Measurements from ENCODE around the gene INAFM2. TPM values are rescaled to one million over a fixed set of nuclear protein-coding genes. Genes with fewer than 3 reads are reported as not detected.

Gene INAFM2
- total RNA-seq (2014; rRNA removed; shearing (Covaris generic)) (32.7 and 33.0 TPM in 2 replicates), polyA plus RNA-seq (2016; fragmentation: Nextera tagmentation; extraction: Ambion mirVana) (18.1 and 20.0 TPM in 2 replicates)
- long read RNA-seq, result 0 reads

DNA sequence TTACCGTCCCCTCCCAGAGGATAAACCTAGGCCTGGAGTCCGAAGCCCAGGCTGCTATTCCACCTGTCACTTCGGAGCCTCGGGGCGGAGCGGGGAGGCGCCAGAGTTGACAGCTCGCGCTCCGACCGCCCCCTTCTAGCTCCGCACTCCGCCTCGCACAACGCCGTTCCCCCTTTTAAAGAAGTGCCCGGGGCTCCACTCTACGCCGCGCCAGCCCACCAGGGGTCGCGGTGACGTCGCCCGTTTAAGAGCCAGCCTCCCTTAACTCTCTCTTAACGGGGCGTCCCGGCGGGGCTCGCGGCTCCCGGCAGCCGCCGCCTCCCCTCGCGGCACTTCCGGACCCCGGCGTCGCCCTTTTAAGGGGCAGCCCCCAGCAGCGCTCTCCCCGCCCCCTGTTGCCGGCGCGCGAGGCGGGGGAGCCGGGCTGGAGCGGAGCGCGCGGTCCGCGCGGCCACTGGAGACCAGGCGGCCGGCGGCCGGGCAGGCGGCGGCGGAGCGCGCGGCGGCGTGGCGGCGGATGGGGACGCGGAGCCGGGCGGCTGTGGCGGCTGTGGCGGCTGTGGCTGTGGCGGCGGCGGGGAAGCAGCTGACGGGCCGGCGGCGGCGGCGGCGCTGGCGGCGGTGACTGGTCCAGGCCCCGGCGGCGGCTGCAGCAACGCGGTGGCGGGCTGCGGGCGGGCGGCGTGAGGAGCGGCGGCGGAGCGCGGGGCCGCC lies at the start of gene INAFM2:
INAFM2 (plus strand) TSS at position 454 of the 714 bp plus-strand sequence. CDS start 364 bp downstream, outside the sequence.
- H3F3A ChIP-seq (replicated peaks; ENCODE audit: low read depth), result peaks cover 16% of the 10 kb centered on the region; the same call in 1 of the 2 replicates
- peaks cover 21% of the 10 kb centered on the region for H3K79me2 ChIP-seq (replicated peaks; ENCODE audit: insufficient read depth)
- TF ChIP-seq CREB1 (CRISPR knock-in tag; IDR thresholded peaks at IDR 0.05; ENCODE audit: low read depth), result peak; percentile 52; the same call in 1 of the 2 replicates
- TF ChIP-seq, protein P1, sequence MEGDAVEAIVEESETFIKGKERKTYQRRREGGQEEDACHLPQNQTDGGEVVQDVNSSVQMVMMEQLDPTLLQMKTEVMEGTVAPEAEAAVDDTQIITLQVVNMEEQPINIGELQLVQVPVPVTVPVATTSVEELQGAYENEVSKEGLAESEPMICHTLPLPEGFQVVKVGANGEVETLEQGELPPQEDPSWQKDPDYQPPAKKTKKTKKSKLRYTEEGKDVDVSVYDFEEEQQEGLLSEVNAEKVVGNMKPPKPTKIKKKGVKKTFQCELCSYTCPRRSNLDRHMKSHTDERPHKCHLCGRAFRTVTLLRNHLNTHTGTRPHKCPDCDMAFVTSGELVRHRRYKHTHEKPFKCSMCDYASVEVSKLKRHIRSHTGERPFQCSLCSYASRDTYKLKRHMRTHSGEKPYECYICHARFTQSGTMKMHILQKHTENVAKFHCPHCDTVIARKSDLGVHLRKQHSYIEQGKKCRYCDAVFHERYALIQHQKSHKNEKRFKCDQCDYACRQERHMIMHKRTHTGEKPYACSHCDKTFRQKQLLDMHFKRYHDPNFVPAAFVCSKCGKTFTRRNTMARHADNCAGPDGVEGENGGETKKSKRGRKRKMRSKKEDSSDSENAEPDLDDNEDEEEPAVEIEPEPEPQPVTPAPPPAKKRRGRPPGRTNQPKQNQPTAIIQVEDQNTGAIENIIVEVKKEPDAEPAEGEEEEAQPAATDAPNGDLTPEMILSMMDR (conservative IDR thresholded peaks at IDR 0.05; ENCODE audit: low read depth in 2 of 2), result peak in 1 of 2 experiments; percentile 24; a peak in 3 of 4 replicates
- TF ChIP-seq EZH2 (IDR thresholded peaks at IDR 0.05; ENCODE audit: low read depth, unreplicated experiment), result no peak
- TF ChIP-seq ZNF462 (CRISPR knock-in tag; IDR thresholded peaks at IDR 0.05), result no peak
- TF ChIP-seq, protein P2, sequence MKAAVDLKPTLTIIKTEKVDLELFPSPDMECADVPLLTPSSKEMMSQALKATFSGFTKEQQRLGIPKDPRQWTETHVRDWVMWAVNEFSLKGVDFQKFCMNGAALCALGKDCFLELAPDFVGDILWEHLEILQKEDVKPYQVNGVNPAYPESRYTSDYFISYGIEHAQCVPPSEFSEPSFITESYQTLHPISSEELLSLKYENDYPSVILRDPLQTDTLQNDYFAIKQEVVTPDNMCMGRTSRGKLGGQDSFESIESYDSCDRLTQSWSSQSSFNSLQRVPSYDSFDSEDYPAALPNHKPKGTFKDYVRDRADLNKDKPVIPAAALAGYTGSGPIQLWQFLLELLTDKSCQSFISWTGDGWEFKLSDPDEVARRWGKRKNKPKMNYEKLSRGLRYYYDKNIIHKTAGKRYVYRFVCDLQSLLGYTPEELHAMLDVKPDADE (IDR thresholded peaks at IDR 0.05), result peak; percentile 62; the same call in 1 of the 2 replicates
- peaks cover 34% of the 10 kb centered on the region for H3K27me3 ChIP-seq (ENCODE audit: insufficient read depth)
- Mint-ChIP-seq H3K36me3 (ENCODE audit: low read depth) (peaks cover 6% of the 10 kb centered on the region; the same call in 2 of the 3 replicates), H3K27me3 (ENCODE audit: insufficient read depth, low read depth, poor library complexity) (peaks cover 35% of the 10 kb centered on the region), H3K4me1 (peaks cover 58% of the 10 kb centered on the region), H3K27ac (no peak within 1 kb of the TSS), H3K9me3 (no peaks in the 10 kb centered on the region; the same call in 2 of the 3 replicates), H3K4me3 (peak within 1 kb of the TSS; percentile 79)
- DNase-seq (ENCODE audit: low spot score) (peak; percentile 97), ATAC-seq (peak; percentile 82)
- H3K9me2 ChIP-seq (ENCODE audit: insufficient read depth), result no peaks in the 10 kb centered on the region
- peak within 1 kb of the TSS; percentile 90 for H3K4me2 ChIP-seq
- peak within 1 kb of the TSS; percentile 83 for H3K4me3 ChIP-seq
- no peaks in the 10 kb centered on the region for H3K36me3 ChIP-seq (ENCODE audit: insufficient read depth)
- H2AFZ ChIP-seq, result peak within 1 kb of the TSS; percentile 59; the same call in 1 of the 2 replicates
- H3K27ac ChIP-seq (ENCODE audit: low read depth), result no peak within 1 kb of the TSS
- H4K20me1 ChIP-seq (replicated peaks; ENCODE audit: insufficient read depth), result peaks cover 10% of the 10 kb centered on the region
- peaks cover 52% of the 10 kb centered on the region for H3K4me1 ChIP-seq (ENCODE audit: insufficient read depth)

Measured in GM23338 (cell line).